HepG2 (cell line): Measurements from ENCODE around the gene HDAC5. TPM values are rescaled to one million over a fixed set of nuclear protein-coding genes. Genes with fewer than 3 reads are reported as not detected.

Experiments used
- CCDC6 ChIP-seq: sonication (generic); formaldehyde crosslinking; IDR thresholded peaks from 2 replicates; pipeline ENCODE4 v1.8.1; 2022; ENCODE audit warnings: mild to moderate bottlenecking, missing genetic modification reagents, moderate library complexity
- FIP1L1 ChIP-seq: fragments of 200-400 bp; formaldehyde crosslinking; IDR thresholded peaks from 2 replicates; pipeline ENCODE4 v1.6.1; 2018; ENCODE audit warnings: low read depth, mild to moderate bottlenecking, low read length, moderate library complexity, borderline replicate concordance; ENCODE audit not compliant: insufficient read depth
- GATAD2A ChIP-seq: IDR thresholded peaks from 2 replicates; pipeline ENCODE4 v1.6.1; 2016
- NFATC3 ChIP-seq: sonication (generic); formaldehyde crosslinking; IDR thresholded peaks from 2 replicates; pipeline ENCODE4 v1.5.1; 2020; ENCODE audit warnings: mild to moderate bottlenecking, missing genetic modification reagents
- NR2F2 ChIP-seq: IDR thresholded peaks from 2 replicates; pipeline ENCODE4 v1.6.1; 2012; ENCODE audit warnings: low read depth, inconsistent platforms, borderline replicate concordance
- POLR2AphosphoS5 ChIP-seq: IDR thresholded peaks from 2 replicates; pipeline ENCODE4 v1.6.1; 2012; ENCODE audit warnings: low read depth, low read length
- RELA ChIP-seq: sonication (generic); formaldehyde crosslinking; IDR thresholded peaks from 2 replicates; pipeline ENCODE4 v1.4.0; 2020; ENCODE audit warnings: missing genetic modification reagents
- SATB2 ChIP-seq: sonication (generic); formaldehyde crosslinking; IDR thresholded peaks from 2 replicates; pipeline ENCODE4 v1.5.0; 2020; ENCODE audit warnings: missing genetic modification reagents
- SMAD9 ChIP-seq: sonication (generic); formaldehyde crosslinking; IDR thresholded peaks from 2 replicates; pipeline ENCODE4 v1.5.1; 2020; ENCODE audit warnings: mild to moderate bottlenecking, missing genetic modification reagents
- TCF12 ChIP-seq, 2 experiments: fragments of 450-650 bp in 1 of 2; sonication (generic) in 1 of 2; formaldehyde crosslinking in 1 of 2; IDR thresholded peaks; 2 replicates each; pipeline versions ENCODE4 v1.6.1 to v1.8.0; 2017 to 2022; ENCODE audit warnings: antibody characterized with exemption in 1 of 2, mild to moderate bottlenecking in 1 of 2, missing genetic modification reagents in 1 of 2, moderate library complexity in 1 of 2
- TFDP1 ChIP-seq: IDR thresholded peaks from 2 replicates; pipeline ENCODE4 v1.6.1; 2016; ENCODE audit warnings: missing compliant biosample characterization, missing genetic modification reagents, borderline replicate concordance
- THAP7 ChIP-seq: sonication (generic); formaldehyde crosslinking; IDR thresholded peaks from 2 replicates; pipeline ENCODE4 v1.8.1; 2023; ENCODE audit warnings: mild to moderate bottlenecking, missing genetic modification reagents
- ZNF276 ChIP-seq: sonication (generic); formaldehyde crosslinking; IDR thresholded peaks from 2 replicates; pipeline ENCODE4 v1.4.0; 2020; ENCODE audit warnings: mild to moderate bottlenecking, low read depth, missing genetic modification reagents
- ZNF318 ChIP-seq: sonication (generic); formaldehyde crosslinking; IDR thresholded peaks from 2 replicates; pipeline ENCODE4 v1.4.0; 2020; ENCODE audit warnings: mild to moderate bottlenecking, missing genetic modification reagents
- ZNF33B ChIP-seq: sonication (generic); formaldehyde crosslinking; IDR thresholded peaks from 2 replicates; pipeline ENCODE4 v1.5.1; 2020; ENCODE audit warnings: mild to moderate bottlenecking, missing genetic modification reagents
- polyA plus RNA-seq, 8 experiments: library from polyadenylated mRNA; depleted of rRNA in 3 of 8; stranded (reverse) in 7 of 8; unstranded in 1 of 8; fragments of >200 nt; fragmentation: Illumina TruSeq in 4 of 8; extraction: Trizol in 4 of 8; gene quantifications; 2 replicates each; pipeline versions ENCODE4 v1.2.1 to v1.2.3, GENCODE V29; 2011 to 2016; ENCODE audit warnings: low read depth in 4 of 8, missing spikeins in 1 of 8, mixed read lengths in 1 of 8; ENCODE audit not compliant: insufficient read depth in 1 of 8
- total RNA-seq, 5 experiments: library from RNA; depleted of rRNA; stranded (reverse); fragments of >200 nt; fragmentation: Illumina TruSeq; extraction: Trizol; gene quantifications; 2 replicates each; pipeline ENCODE4 v1.2.3, GENCODE V29; 2016; ENCODE audit warnings: low read depth in 1 of 5
- TF ChIP-seq, protein P1 (sequence below): IDR thresholded peaks from 2 replicates; pipeline ENCODE4 v1.6.1; 2016; ENCODE audit warnings: missing biosample characterization, missing genetic modification reagents, low read depth

Gene HDAC5
- total and polyA plus RNA-seq, 2 of the 13 experiments (the other 11 are each of a cell fraction or from before 2014, with no cell fraction given): 46.4 to 85.4 TPM

DNA sequence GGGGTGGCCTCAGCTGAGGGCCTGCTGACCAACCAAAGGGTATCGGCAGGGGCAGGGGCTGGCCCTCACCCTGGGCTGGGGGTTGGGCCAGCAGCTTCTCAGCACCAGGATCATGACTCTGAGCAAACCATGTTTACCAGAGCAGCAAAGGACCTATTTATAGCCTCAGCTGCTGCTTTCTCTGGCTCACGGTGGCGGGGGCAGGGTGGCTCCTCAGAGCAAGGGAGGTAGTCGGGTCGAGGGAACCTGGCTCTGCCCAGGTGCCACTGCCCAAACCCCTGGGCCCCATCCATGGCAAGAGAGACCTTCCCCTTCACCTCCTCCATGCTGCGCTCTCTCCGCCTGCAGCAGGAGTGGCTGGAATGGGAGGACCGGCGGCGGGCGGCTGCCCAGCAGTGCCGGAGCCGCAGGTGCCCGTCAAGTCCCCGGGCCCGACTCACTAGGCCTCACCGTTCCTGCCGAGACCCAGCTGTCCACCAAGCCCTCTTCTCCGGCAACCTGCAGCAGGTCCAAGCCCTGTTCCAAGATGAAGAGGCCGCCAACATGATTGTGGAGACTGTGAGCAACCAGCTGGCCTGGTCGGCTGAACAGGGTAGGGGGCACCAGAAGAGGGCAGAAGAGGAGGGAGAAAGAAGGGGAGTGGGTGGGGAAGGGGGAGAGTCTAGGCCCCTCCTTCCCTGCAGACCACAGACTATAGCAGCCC is 47.2 kb upstream of the HDAC5 start, which contains the start of gene ASB16 (continued):
- TF ChIP-seq TFDP1 (CRISPR knock-in tag) (no peak), RELA (CRISPR knock-in tag) (no peak), NFATC3 (no peak), NR2F2 (no peak), SATB2 (CRISPR knock-in tag) (no peak), FIP1L1 (no peak), SMAD9 (CRISPR knock-in tag) (peak; percentile 23; the same call in 1 of the 2 replicates), ZNF318 (no peak), THAP7 (CRISPR knock-in tag) (no peak), GATAD2A (CRISPR knock-in tag) (no peak), ZNF276 (CRISPR knock-in tag) (0 out of 2 replicates have a peak, but pooled peaks have one; percentile 50), ZNF33B (no peak), POLR2AphosphoS5 (no peak), TCF12 (IDR thresholded peaks at IDR 0.05) (no peak), TCF12 (CRISPR knock-in tag; IDR thresholded peaks at IDR 0.05) (no peak), CCDC6 (CRISPR knock-in tag) (no peak)
- TF ChIP-seq, protein P1, sequence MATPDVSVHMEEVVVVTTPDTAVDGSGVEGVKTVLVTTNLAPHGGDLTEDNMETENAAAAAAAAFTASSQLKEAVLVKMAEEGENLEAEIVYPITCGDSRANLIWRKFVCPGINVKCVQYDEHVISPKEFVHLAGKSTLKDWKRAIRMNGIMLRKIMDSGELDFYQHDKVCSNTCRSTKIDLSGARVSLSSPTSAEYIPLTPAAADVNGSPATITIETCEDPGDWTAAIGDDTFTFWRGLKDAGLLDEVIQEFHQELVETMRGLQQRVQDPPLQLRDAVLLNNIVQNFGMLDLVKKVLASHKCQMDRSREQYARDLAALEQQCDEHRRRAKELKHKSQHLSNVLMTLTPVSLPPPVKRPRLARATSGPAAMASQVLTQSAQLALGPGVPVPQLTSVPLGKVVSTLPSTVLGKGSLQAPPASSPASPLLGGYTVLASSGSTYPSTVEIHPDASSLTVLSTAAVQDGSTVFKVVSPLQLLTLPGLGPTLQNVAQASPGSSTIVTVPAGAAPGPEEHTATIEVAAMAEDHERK: no peak
